Thyroid gland (tissue), 4 donors: Measurements from ENCODE around the gene DCD.

Source experiments
- POLR2A ChIP-seq, 2 donors: fragments of 450-650 bp; IDR thresholded peaks; one replicate each; pipeline ENCODE4 v1.6.1; 2017; ENCODE audit warnings: antibody characterized with exemption in 2 of 2, mild to moderate bottlenecking in 2 of 2, moderate library complexity in 1 of 2
- TF ChIP-seq, protein P1 (sequence below), 6 experiments: fragments of 200-600 bp in 3 of 6; fragments of 450-650 bp in 3 of 6; sonication (generic) in 3 of 6; IDR thresholded peaks; one replicate each; pipeline ENCODE4 v1.5.1; 2016 to 2019; ENCODE audit warnings: antibody characterized with exemption in 6 of 6, mild to moderate bottlenecking in 2 of 6, inconsistent platforms in 1 of 6, moderate library complexity in 1 of 6

DNA sequence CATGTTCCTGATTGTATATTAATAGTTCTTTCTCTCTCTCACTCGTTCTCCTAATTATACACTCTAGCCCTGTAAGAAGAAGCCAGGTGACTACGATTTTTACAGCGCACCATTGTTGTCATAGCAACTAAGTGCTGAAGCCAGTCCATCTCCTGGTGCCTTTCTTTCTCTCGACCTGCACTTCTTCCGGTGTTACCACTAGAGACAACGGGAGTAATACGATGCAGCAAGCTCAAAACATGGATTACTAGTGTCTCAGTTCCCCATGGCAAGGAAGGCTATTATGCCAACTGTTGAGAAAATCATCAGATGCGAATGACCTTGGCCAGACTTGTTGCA lies 40.8 kb upstream of the DCD start:
- TF ChIP-seq, protein P1, sequence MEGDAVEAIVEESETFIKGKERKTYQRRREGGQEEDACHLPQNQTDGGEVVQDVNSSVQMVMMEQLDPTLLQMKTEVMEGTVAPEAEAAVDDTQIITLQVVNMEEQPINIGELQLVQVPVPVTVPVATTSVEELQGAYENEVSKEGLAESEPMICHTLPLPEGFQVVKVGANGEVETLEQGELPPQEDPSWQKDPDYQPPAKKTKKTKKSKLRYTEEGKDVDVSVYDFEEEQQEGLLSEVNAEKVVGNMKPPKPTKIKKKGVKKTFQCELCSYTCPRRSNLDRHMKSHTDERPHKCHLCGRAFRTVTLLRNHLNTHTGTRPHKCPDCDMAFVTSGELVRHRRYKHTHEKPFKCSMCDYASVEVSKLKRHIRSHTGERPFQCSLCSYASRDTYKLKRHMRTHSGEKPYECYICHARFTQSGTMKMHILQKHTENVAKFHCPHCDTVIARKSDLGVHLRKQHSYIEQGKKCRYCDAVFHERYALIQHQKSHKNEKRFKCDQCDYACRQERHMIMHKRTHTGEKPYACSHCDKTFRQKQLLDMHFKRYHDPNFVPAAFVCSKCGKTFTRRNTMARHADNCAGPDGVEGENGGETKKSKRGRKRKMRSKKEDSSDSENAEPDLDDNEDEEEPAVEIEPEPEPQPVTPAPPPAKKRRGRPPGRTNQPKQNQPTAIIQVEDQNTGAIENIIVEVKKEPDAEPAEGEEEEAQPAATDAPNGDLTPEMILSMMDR (IDR thresholded peaks at IDR 0.05), result no peak
- no peak for TF ChIP-seq POLR2A (IDR thresholded peaks at IDR 0.05)
